DMS79 treated with DMSO at 0.1 percent for 48 hours (cell line): ENCODE data around the gene ZFYVE27.

ENCODE experiments used
- DNase-seq: peaks from one replicate; lab custom pipeline; 2025; lab: John Stamatoyannopoulos, UW

The ZFYVE27 gene

GRCh38 chr10:97770255-97770654, 33.3 kb downstream of the ZFYVE27 start:
- no peak for DNase-seq

DNA sequence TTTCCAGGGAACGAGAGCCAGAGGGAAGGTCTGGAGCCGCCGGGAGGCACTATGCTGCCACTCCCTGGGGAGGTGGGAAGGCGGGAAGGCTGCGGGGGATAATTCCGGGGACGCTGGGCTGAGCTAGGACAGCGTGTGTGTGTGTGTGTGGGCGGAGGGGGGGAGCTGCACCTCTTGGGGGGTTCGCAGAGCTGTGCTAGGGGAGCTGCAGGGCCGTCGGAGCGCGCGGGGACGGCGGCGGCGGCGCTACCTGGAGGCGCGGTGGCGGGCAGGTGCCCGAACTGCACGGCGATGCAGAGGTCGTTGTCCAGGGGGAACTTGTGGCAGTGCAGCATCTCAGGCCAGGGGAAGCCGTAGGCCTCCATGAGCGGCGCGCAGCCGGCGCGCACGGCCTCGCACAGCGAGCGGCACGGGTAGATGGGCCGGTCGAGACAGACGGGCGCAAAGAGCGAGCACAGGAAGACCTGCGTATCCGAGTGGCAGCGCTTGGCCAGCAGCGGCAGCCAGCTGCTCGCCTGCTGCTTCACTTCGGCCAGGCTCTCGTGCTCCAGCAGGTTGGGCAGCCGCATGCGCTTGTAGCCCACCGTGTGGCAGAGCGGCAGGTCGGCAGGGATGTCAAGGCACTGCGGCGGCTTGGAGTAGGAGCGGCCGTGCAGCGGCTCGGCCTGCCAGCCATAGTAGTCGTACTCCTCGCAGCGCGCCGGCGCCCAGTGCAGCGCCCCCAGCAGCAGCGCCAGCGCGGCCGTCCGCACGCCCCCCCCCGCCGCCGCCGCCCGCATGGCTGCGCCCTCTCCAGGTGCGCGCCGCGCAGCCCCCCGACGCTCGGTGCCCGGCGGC, 34.3 kb downstream of the ZFYVE27 start:
- peak; percentile 4 for DNase-seq

DNA sequence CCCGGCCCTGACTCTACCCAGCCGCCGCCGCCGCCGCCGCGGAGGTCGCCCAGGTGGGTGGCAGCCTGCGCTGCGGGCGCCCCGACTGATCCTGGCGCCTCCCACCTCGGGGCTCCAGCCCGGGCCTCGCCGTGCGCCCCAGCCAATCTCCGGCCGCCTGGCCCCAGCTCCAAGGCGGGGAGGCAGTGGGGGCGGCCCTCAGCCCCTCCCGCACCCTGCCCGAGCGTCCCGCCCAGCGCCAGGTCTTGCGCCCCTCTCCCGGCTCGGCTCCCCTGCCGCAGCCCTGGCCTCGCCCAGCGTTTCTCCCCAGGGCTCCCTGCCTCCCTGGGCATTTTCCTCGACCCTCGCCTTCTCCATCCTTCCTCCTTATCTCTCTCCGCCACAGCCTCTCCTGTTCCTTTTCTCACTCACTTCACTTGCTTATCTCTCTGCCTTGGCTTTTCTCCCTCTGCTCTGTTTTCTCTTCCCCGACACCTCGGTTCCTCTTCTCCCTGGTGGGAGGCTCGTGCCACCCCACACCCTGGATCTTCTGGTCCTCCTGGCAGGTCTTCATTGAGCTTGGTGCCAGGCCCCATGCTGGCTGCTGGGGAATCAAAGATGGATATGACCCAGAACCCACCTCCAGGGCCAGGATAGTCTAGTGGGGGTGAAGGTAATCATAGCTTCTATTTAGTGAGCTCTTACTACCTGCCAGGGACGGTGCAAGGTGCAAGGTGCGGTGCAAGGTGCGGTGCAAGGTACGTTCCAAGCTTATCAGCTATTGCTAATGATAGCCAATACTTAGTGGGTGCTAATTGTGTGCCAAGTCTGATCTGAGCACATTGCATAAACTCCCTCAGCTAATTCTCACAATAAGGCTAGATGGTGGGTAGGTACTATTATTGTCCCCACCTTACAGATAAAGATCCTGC, 35.2 kb downstream of the ZFYVE27 start, which contains the start of gene SFRP5:
TSS of gene SFRP5 (minus strand) at position 87 of the 911 bp plus-strand sequence. CDS start 166 bp downstream, outside the sequence.
- no peak for DNase-seq

- DNase-seq, result no peak
These were observed 36.2 kb downstream of the ZFYVE27 start for GRCh38 chr10:97773096-97773495.

GRCh38 chr10:97774811-97775294, 37.9 kb downstream of the ZFYVE27 start:
- DNase-seq, result no peak

GRCh38 chr10:97777143-97777542, 40.2 kb downstream of the ZFYVE27 start:
- no peak for DNase-seq

DNA sequence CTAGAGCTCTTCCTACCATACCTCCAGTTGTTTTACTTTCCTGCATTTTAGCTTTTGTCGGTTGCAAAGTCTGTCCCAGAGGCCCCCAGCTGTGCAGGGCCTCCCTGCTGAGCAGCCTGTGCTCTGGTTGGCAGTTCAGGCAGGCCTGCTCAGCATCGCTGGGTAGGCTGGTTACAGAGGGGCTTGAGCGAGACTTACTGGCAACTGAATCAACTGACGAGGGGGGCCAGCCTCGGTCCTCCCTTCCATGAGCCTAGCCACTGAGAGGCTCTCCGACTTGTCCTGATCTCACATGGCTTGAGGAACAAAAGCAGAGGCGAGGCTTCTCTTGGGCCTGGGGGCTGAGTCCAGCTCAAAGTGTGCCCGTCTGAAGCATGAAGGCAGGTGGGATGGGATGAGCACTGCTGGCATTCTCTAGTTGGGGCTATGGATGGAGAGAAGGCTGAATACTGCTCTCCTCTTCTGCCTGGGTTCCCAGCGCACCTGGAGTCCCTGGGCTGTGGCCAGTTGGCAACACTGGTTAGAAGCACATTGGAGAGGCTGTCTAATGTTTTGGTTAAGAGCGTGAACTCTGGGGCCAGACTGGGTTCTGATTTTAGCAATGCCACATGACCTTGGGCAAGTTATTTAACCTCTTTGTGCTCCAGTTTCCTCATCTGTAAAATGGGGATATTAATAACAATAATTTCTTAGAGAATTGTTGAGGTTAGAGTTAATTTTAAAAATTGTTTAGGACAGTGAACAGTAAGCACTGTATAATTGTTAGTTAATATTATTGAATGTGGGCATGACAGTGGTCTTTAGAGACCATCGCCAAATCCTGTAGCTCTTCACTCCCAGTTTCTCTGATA, 41.7 kb downstream of the ZFYVE27 start:
- DNase-seq, result peak; percentile 17

DNA sequence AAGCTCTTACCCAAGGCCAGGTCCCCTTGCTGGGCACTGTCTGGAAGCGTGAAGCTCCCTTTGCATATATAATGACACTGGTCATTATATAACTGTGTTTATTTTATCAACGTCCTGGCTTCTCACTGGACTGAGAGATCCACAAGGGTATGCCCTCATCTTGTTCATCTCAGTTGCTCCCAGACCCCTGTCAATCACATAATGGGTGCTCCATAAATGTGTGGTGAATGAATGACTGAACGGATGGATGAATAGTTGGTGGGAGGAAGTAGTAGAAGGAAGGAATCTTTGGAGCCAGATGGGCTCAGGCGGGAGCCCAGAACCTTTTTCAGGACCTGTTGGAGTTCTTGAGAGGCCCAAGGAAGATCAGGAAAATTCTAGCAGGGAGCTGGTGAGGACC, 42.6 kb downstream of the ZFYVE27 start:
- DNase-seq, result no peak

- DNase-seq, result no peak
These were observed 43.0 kb downstream of the ZFYVE27 start for GRCh38 chr10:97779975-97780374.

GRCh38 chr10:97780841-97781617, 44.1 kb downstream of the ZFYVE27 start:
- peak; percentile 16 for DNase-seq

GRCh38 chr10:97781618-97782331, 44.8 kb downstream of the ZFYVE27 start:
- DNase-seq, result no peak

DNA sequence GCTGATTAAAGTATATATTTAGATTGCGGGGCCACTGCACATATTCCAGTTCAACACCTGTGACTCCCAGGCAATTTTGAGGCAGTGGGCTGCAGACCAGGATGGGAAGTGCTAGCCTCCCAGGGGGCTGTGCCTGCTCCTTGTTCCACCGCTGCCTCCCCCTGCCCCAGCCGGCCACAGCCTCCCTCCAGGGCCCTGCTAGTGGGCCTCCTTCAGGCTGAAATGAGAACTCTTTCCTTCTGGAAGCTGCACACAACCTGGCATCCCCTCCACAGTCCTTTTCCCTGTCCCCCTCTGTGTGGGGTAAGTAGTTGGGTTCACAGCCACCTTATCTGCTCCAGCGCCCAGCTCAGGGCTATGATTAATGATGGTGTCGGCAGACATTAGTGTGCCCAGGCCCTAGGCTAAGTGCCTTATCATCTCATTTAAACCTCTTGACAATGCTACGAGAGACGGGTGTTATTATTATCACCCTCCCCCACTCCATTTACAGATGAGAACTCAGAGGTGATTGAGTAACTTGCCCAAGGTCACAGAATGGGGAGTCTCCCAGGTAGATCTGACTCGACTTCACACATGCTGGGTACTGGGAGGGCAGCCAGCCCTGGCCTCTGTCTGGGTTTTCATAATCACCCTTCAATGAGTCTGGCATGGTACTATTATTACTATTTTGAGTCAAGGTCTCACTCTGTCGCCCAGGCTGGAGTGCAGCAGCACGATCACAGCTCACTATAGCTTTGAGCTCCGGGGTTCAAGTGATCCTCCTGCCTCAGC, 45.7 kb downstream of the ZFYVE27 start:
- DNase-seq, result no peak

DNA sequence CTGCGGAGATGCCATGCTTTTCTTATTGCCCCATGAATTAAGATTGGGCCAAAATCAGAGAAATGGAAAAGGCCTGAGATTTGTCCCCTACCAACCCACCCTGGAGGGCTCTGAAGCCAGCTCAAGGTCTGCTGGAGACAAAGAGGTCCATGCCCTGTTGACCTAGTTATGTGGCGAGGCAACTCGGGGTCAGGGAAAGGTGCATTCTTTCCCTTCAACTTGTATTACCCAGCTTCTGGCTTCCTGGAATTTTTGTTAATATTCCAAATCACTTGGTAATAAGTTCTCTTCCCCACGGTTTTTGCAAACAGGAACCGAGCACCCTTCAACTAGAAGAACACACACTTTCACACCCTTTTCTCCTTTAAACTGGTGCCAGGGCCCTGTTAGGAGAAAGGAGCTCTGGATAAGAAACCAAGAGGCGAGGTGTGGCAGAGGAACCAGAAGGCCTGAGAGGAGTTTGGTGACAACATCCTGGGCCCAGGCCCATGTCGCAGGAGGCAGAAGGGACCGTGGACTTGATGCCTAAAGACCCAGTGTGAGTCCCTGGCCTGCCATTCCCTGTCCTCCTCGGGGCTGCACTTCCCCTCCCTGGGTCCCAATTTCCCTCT, 47.4 kb downstream of the ZFYVE27 start:
- DNase-seq, result no peak

DNA sequence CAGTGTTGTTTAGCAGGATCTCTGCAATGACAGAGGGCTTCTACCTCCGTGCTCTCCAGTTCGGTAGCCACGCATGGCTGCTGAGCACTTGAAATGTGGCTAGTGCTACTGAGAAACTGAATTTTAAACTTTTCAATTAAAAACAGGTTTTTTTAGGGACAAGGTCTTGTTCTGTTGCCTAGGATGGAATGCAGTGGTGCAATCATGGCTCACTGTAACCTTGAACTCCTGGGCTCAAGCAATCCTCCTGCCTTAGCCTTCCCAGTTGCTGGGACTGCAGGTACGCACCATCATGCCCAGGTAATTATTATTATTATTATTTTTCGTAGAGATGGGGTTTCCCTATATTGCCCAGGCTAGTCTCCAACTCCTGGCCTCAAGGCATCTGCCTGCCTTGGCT, 48.3 kb downstream of the ZFYVE27 start:
- DNase-seq, result no peak

GRCh38 chr10:97785731-97786130, 48.8 kb downstream of the ZFYVE27 start:
- no peak for DNase-seq

DNA sequence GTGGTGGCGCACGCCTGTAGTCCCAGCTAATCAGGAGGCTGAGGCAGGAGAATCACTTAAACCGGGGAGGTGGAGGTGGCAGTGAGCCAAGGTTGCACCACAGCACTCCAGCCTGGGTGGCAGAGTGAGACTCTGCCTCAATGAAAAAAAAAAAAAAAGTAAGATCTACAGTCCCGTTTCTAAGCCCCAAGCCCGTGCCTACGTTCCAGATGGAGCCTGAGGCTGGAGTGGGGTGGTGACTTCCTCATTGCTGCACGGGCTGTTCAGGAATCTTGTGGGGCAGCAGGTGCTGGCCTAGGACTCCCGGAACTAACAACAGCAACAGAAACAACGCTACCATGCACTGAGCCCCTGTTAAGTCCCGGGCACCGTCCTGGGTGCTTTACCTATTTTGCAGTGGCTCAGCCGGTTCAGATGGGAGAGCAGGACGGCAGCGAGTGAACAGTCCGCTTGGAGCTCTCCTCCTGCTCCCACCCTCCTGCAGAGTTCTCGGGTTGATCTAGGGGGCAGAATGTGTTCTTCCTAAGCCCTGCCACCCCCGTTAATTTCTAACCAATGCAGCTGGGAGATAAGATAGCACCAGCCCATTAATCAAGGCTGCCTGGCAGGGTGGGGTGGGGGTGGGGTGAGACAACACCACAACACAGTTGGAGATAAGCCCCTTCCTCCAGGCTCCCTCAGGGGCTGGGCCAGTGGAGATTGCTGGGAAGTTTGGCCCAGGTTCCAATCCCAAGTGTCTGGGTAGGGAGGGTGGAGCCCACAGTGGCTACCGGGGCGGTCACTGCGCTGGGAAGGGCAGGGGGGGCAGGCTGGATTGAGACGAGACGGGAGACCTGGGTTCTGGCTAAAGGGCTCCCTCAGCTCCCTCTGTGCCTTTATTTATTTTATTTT, 51.9 kb downstream of the ZFYVE27 start:
- DNase-seq, result no peak

DNA sequence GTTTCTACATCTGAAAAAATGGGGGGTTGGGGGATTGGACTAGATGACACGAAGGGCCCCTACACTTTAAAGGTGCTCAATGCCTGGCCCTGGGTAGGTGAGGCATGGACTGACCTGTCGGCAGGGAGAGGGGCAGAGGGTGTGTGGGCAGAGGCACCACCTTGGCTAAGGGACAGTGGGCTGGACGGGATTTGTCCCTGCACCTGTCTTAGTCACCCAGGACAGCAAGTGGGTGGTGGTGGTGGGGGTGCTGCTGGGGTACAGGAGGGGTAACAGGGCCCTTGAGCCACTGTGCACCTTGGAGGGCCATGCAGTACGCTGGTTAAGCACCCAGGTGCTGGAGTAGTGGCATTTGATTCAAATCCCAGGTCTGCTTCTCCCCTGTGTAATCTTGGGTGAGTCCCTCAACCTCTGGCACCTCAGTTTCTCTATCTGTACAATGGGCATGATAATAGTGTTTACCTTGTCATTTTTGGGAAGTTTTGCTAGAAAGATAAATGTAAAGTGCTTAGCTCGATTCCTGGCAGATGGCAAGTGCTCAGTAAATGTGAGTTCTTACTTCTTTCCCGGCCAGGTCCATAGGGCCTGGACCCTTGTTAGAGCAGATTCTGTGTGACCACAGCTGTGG, 53.0 kb downstream of the ZFYVE27 start:
- DNase-seq, result no peak
